Prostate gland (tissue), 2 donors: ENCODE data around the gene ZNF561. TPM values are rescaled to one million over a fixed set of nuclear protein-coding genes. Genes with fewer than 3 reads are reported as not detected.
"Not testable (repeated sequence)": the region's sequence is repeated elsewhere in the genome, so short reads cannot be mapped to it uniquely, and the experiment has no call there.

Source experiments
- DNase-seq: peaks from one replicate; pipeline ENCODE4 v3.0.0-alpha.2; 2019; ENCODE audit warnings: low spot score
- H3K27ac ChIP-seq, 2 donors: fragments of 200-600 bp; sonication (generic); 2 replicates each; pipeline ENCODE4 v1.5.1; 2017 to 2019
- H3K27me3 ChIP-seq: fragments of 200-600 bp; sonication (generic); replicated peaks from 2 replicates; pipeline ENCODE4 v1.5.1; 2019; ENCODE audit not compliant: insufficient read depth
- H3K36me3 ChIP-seq, 2 donors: fragments of 200-600 bp; sonication (generic); 1 replicate in 1 of 2; 2 replicates in 1 of 2; pipeline versions ENCODE4 v1.5.1 to v1.8.1; 2017 to 2019
- H3K4me1 ChIP-seq: fragments of 200-600 bp; sonication (generic); replicated peaks from 2 replicates; pipeline ENCODE4 v1.5.1; 2019
- H3K4me3 ChIP-seq, 2 donors: fragments of 200-600 bp; sonication (generic); 2 replicates each; pipeline ENCODE4 v1.5.1; 2017 to 2019
- H3K9me3 ChIP-seq: fragments of 200-600 bp; sonication (generic); 2 replicates; pipeline ENCODE4 v1.5.1; 2017
- CTCF ChIP-seq, 4 experiments: fragments of 200-600 bp in 2 of 4; fragments of 450-650 bp in 2 of 4; sonication (generic) in 2 of 4; IDR thresholded peaks; 1 replicate in 3 of 4; 2 replicates in 1 of 4; pipeline ENCODE4 v1.5.1; 2016 to 2019; ENCODE audit warnings: antibody characterized with exemption in 4 of 4, mild to moderate bottlenecking in 2 of 4, moderate library complexity in 2 of 4
- POLR2A ChIP-seq: fragments of 450-650 bp; IDR thresholded peaks from one replicate; pipeline ENCODE4 v1.6.1; 2016; ENCODE audit warnings: antibody characterized with exemption, mild to moderate bottlenecking
- POLR2AphosphoS5 ChIP-seq: sonication (generic); formaldehyde crosslinking; IDR thresholded peaks from one replicate; pipeline ENCODE4 v1.6.1; 2017; ENCODE audit warnings: antibody characterized with exemption
- WGBS: methylation state at CpG from one replicate; pipeline ENCODE4 v1.1.5; 2018; 5-methylcytosine and 5-hydroxymethylcytosine counted together
- intact Hi-C: fragments of 100-400 bp; cut with DNase I; formaldehyde crosslinking; loops from one replicate; pipeline ENCODE4 v1.14.2; 2022
- total RNA-seq, 2 donors: library from RNA; depleted of rRNA; stranded (reverse); fragments of >200 nt; gene quantifications; one replicate each; pipeline ENCODE4 v1.1.0, GENCODE V29; 2016

ZNF561 gene
- total RNA-seq: 10 to 100 TPM; 27.8 to 32.3 TPM

GRCh38 chr19:9621156-9622037, at the start of gene ZNF561:
ZNF561 (minus strand) TSS chr19:9621232; CDS start chr19:9619456, 1,776 bp downstream.
- TF ChIP-seq POLR2A: peak; percentile 34
- no peak for TF ChIP-seq CTCF (IDR thresholded peaks at IDR 0.05)
- TF ChIP-seq POLR2AphosphoS5: peak; percentile 73
- H3K36me3 ChIP-seq: peaks cover 12 to 17% of the 10 kb centered on the region in 2 donors
- under 1% methylated on average over 33 of the region's 33 CpGs for WGBS
- intact Hi-C loops: loop anchor here (2.0 kb wide), 2 partner anchors 53 to 165 kb away; partner anchors contain the start of gene ZNF562
- H3K27me3 ChIP-seq: no peaks in the 10 kb centered on the region
- H3K4me1 ChIP-seq: no peaks in the 10 kb centered on the region
- DNase-seq: peak; percentile 76
- peak within 1 kb of the TSS; percentile 90 to 95 for H3K27ac ChIP-seq
- no peaks in the 10 kb centered on the region for H3K9me3 ChIP-seq
- peak within 1 kb of the TSS; percentile 61 to 71 for H3K4me3 ChIP-seq

- WGBS: 98% methylated on average over 2 of the region's 2 CpGs
- intact Hi-C loops: no loop called here
- no peak for DNase-seq
- TF ChIP-seq CTCF (IDR thresholded peaks at IDR 0.05) (no peak), POLR2A (no peak), POLR2AphosphoS5 (no peak)
- no peaks in the 10 kb centered on the region for H3K27me3 ChIP-seq
- no peak overlapping the region for H3K4me3 ChIP-seq
- no peaks in the 10 kb centered on the region for H3K9me3 ChIP-seq
- no peak overlapping the region for H3K27ac ChIP-seq
- no peaks in the 10 kb centered on the region for H3K36me3 ChIP-seq
- no peaks in the 10 kb centered on the region for H3K4me1 ChIP-seq
Measured at GRCh38 chr19:9668544-9668943, 47.5 kb upstream of the ZNF561 start.

- H3K9me3 ChIP-seq: no peaks in the 10 kb centered on the region
- H3K36me3 ChIP-seq: no peaks in the 10 kb centered on the region
- DNase-seq: no peak
- TF ChIP-seq CTCF (IDR thresholded peaks at IDR 0.05) (no peak), POLR2AphosphoS5 (peak; percentile 32), POLR2A (no peak)
- no peaks in the 10 kb centered on the region for H3K27me3 ChIP-seq
- H3K4me1 ChIP-seq: no peaks in the 10 kb centered on the region
- H3K4me3 ChIP-seq: no peak overlapping the region
- 74% methylated on average over 3 of the region's 3 CpGs for WGBS
- intact Hi-C loops: no loop called here
- no peak overlapping the region for H3K27ac ChIP-seq
Measured at GRCh38 chr19:9667898-9668297, 46.9 kb upstream of the ZNF561 start.

- Histone ChIP-seq H3K4me1 (no peaks in the 10 kb centered on the region), H3K4me3 (no peak overlapping the region), H3K27me3 (no peaks in the 10 kb centered on the region), H3K36me3 (peaks cover 0 to 19% of the 10 kb centered on the region in 2 donors), H3K9me3 (no peaks in the 10 kb centered on the region), H3K27ac (no peak overlapping the region)
- 92% methylated on average over 2 of the region's 2 CpGs for WGBS
- no peak for TF ChIP-seq POLR2AphosphoS5
- TF ChIP-seq POLR2A: no peak
- TF ChIP-seq CTCF (IDR thresholded peaks at IDR 0.05): no peak
- intact Hi-C loops: no loop called here
- no peak for DNase-seq
Measured at GRCh38 chr19:9658769-9659168, 37.7 kb upstream of the ZNF561 start.

GRCh38 chr19:9653066-9653555, 32.1 kb upstream of the ZNF561 start:
- H3K27me3 ChIP-seq, intact Hi-C loops, H3K9me3 ChIP-seq, H3K4me1 ChIP-seq, H3K4me3 ChIP-seq, H3K27ac ChIP-seq, DNase-seq: not testable (repeated sequence)
- 100% methylated on average over 5 of the region's 5 CpGs for WGBS
- H3K36me3 ChIP-seq: peaks cover 0 to 42% of the 10 kb centered on the region in 2 donors

GRCh38 chr19:9651464-9651863, 30.4 kb upstream of the ZNF561 start:
- H3K9me3 ChIP-seq, intact Hi-C loops, H3K4me1 ChIP-seq, H3K27ac ChIP-seq, H3K27me3 ChIP-seq, H3K4me3 ChIP-seq, DNase-seq: not testable (repeated sequence)
- 95% methylated on average over 3 of the region's 3 CpGs for WGBS
- peaks cover 0 to 50% of the 10 kb centered on the region in 2 donors for H3K36me3 ChIP-seq
